KBM-7 (cell line): ENCODE data around the gene ZC2HC1B.
"Not testable (repeated sequence)": the region's sequence is repeated elsewhere in the genome, so short reads cannot be mapped to it uniquely, and the experiment has no call there.

ENCODE experiments used
- DNase-seq: peaks from one replicate; pipeline ENCODE4 v3.0.0-alpha.2; 2015
- in situ Hi-C: fragments of 300-500 bp; cut with MboI; formaldehyde crosslinking; loops from 2 replicates; pipeline ENCODE4 v1.14.3; 2020; ENCODE audit warnings: low sequenced_read_pairs, low pct_unique_long_range_greater_than_20kb, mixed read lengths

ZC2HC1B gene

GRCh38 chr6:143859891-143860660, 4.2 kb upstream of the ZC2HC1B start:
- DNase-seq = no peak
- in situ Hi-C loops = no loop called here

GRCh38 chr6:143863771-143864170, 503 bp upstream of the ZC2HC1B start:
- in situ Hi-C loops = no loop called here

GRCh38 chr6:143867236-143867635, 3.0 kb downstream of the ZC2HC1B start:
- DNase-seq = no peak
- in situ Hi-C loops = no loop called here

More at GRCh38 chr6:143863771-143864170, 503 bp upstream of the ZC2HC1B start:
- DNase-seq = no peak

- DNase-seq, in situ Hi-C loops: not testable (repeated sequence)
Observed at GRCh38 chr6:143868808-143869207, 4.5 kb downstream of the ZC2HC1B start.

- DNase-seq, in situ Hi-C loops: not testable (repeated sequence)
Observed at GRCh38 chr6:143871202-143871730, 7.0 kb downstream of the ZC2HC1B start.

- no peak for DNase-seq
- in situ Hi-C loops = no loop called here
Observed at GRCh38 chr6:143872201-143872600, 7.9 kb downstream of the ZC2HC1B start.

GRCh38 chr6:143873600-143873999, 9.3 kb downstream of the ZC2HC1B start:
- in situ Hi-C loops, DNase-seq: not testable (repeated sequence)

- DNase-seq, in situ Hi-C loops: not testable (repeated sequence)
Observed at GRCh38 chr6:143874503-143874902, 10.2 kb downstream of the ZC2HC1B start.

GRCh38 chr6:143877584-143878271, 13.5 kb downstream of the ZC2HC1B start:
- in situ Hi-C loops = no loop called here

GRCh38 chr6:143878272-143878760, 14.0 kb downstream of the ZC2HC1B start:
- in situ Hi-C loops = no loop called here
- no peak for DNase-seq

More at GRCh38 chr6:143877584-143878271, 13.5 kb downstream of the ZC2HC1B start:
- no peak for DNase-seq

- in situ Hi-C loops = no loop called here
Observed at GRCh38 chr6:143880412-143880811, 16.1 kb downstream of the ZC2HC1B start.

GRCh38 chr6:143882401-143882930, 18.2 kb downstream of the ZC2HC1B start:
- DNase-seq = peak; percentile 18
- in situ Hi-C loops = no loop called here

More at GRCh38 chr6:143880412-143880811, 16.1 kb downstream of the ZC2HC1B start:
- DNase-seq = no peak

- in situ Hi-C loops = no loop called here
- no peak for DNase-seq
Observed at GRCh38 chr6:143884216-143884900, 20.1 kb downstream of the ZC2HC1B start.

- in situ Hi-C loops = no loop called here
- no peak for DNase-seq
Observed at GRCh38 chr6:143885116-143885515, 20.8 kb downstream of the ZC2HC1B start.

GRCh38 chr6:143894655-143895054, 30.4 kb downstream of the ZC2HC1B start:
- DNase-seq = no peak
- in situ Hi-C loops = no loop called here

GRCh38 chr6:143896126-143896860, 32.0 kb downstream of the ZC2HC1B start:
- in situ Hi-C loops = no loop called here
- peak; percentile 5 for DNase-seq

- in situ Hi-C loops = no loop called here
- DNase-seq = no peak
Observed at GRCh38 chr6:143900358-143900757, 36.1 kb downstream of the ZC2HC1B start.

- DNase-seq = no peak
- in situ Hi-C loops = no loop called here
Observed at GRCh38 chr6:143901885-143902750, 37.8 kb downstream of the ZC2HC1B start.
